Stimulated activated CD4-positive, alpha-beta T cell treated with anti-CD3 and anti-CD28 coated beads, Interleukin-2, amount 100 ng/mL, for 24 hours (primary cell): ENCODE results near the gene SUPT4H1.

Source experiments
- DNase-seq, 2 donors: peaks; one replicate each; pipeline ENCODE4 v3.0.0-alpha.2; 2020

SUPT4H1 gene

DNA sequence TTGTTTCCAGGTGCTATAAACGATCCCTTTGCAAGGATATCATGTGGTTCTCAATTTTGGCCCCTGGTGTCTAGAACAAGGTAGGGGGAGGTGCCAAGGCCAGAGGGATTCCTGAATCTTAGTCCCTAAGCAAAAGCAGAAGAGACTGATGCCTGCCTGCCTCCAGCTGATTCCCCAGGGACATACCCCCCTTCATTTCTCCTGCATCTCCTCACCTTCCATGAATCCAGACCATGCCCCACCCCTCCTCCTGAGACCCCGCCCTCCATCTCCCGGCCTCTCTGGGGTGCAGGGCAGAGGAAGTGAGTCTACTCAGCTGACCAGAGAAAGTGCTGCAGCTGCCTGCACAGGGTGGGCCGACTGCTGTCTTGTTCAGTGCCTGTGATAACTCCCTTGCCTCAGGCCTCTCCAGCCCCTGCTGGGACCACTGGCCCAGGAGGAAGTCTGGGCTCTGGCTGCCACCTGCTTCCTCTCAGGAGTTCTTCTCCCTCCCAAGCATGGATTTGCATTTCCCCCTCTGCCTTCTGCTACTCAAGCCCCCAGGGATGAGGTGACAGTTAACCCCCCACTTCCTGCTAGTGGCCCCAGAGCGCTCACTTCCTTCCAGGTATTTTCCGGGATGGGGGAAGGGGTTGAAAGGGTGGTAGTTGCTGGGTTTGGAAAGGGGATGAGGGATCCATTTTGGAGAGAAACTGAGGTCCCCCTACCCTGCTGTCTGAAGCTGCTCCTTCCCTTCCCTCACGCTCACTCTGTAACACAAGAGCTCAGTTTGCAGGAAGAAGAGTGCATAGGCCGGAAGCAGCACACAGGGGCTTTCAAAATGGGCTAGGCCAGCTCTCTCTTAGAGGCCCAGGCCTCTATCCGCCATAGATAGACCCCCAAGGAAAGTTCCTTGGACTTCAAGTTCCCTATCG, 12.9 kb downstream of the SUPT4H1 start:
- peak; percentile 70 to 87 for DNase-seq

DNA sequence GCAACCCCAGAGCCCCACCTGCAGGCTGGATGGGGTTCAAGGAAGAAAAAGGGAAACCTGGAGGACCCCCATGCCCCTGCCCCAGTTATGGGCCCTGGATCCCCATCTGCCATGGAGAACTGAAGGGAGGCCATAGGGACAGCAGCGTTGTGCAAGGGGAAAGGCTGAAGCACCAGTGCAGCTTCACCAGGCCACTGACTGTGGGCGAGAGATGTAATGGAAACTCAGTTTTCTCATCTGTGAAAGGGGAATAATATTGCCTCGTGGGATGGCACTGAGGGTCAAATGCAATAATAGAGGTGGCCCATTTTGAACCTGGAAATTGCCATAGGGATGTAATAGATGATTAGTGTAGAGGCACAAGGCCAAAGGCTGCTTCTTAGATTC, 13.6 kb downstream of the SUPT4H1 start:
- DNase-seq: peak in 1 of 2 donors; percentile 59

DNA sequence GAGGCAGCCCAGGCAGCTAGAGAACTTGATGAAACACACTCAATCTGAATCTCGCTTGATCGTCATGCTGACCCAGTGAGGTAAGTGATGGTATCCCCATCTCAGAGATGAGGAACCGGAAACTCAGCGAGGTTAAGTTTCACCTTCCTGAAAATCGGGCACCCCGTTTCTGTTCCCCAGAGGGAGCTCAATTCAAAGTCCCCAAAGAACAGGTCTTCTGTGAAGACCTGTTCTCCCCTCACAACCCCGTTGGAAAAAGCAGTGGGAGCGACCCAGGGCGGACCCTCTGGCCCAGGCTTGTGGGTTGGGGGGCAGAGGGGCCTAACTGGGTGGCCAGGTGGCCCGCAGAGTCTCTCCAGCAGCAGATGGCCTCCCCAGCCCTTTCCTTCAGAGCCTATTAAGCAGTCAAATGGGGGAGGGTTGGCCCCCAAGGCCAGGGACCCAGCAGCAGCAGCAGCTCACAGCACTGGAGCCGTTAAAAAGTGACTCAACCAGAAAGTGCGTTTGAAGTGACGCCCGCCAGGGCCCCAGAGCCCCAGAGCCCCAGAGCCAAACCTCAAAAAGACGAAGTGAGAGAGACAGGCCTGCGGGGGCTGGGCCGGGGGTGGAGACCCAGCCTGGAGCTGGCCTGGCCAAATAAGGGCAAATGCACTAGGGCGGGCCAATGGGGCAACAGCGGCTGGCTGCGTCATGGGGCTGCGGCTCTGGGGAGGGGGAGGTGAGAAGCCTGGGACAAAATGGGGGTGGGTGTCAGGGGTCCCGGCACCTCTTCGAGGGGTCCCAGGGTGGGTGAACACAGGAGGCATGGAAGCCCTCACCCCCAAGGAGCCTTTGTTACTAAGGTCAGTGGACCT, 14.2 kb downstream of the SUPT4H1 start:
- DNase-seq: peak; percentile 93 to 94

DNA sequence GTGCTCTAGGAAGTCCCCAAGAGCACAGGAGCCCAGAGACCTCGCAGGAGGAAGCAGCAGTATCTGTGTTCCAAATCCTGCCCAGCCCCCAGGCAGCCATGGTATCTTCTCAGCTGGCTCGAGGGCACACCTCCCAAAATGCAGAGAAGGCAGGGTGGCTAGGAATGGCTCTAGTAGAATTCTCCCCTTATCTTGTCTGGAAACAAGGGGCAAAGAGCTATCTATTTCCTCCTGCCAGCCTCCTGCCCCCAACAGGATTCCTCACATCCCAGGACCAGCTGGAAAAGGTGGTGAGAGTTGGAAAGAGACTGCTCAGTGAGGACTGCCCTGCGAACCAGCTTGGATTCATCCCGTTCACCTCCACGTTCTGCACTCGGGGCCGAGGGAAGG, 14.8 kb downstream of the SUPT4H1 start:
- DNase-seq: peak; percentile 59 to 64

DNA sequence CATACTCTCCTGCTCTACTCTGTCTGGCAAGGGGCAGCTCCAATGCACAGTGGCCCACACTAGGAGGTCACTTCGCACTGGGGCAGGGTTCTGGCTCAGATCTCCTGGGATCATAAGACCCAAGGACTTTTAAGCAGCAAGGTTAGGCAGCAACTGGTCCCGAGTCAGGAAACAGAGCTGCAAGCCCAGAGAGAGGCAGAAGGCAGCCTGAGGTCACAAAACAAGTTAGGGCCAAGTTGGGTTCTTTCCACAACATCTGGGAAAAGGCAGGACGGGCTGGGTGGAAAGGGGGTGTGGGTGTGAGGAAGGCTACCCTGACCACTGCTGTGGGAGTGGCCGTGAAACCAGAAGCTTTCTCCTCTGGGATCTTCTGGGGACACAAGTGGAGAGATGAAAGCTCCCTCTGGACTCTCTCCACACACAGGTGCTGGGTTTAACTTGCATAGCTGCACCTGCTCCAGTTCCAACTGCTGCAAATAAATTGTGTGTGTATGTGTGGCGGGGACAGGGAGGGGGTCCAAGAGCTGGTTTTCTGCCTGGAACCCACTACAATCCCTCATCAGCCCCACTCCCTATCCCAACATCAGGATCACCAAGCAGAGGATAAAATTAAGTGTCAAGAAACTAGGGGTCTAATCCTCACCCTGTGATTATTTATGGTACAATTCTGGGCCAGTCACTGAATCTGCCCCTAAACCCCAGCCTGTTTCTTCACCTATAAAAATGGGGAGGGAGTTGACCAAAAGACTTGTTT, 15.4 kb downstream of the SUPT4H1 start:
- DNase-seq: peak in 1 of 2 donors; percentile 46

DNA sequence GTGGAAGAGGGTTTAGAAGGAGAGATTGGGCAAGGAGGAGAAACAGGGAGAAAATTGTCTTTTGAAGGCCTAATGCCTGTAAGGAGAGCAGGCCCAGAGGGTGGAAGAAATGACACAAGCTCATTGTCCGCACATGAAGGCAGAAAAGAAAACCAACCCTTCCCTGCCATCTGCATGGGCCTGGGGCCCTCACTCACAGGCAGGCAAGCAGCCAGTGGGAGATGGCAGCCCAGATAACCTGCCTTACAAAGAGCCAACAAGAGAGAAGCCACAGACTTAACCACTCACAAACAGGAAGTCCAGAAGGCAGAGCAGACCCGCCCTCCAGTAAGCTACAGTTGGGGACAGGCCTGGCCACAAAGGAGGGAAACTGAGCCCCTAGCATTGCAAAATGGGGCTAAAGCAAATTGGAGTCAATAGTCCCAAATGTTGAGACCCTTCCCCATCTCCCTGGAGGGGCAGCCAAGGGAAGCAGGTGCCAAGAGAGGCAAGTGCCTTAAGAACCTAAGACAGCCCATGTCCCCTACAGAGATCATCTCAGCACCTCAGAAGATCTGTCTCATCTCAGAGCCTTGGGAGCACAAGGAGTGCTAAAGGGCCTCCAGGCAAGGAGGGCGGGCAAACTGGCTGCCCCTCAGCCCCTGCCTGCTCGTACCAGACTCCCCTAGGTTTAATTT, 16.1 kb downstream of the SUPT4H1 start:
- DNase-seq: peak; percentile 61 to 73

DNA sequence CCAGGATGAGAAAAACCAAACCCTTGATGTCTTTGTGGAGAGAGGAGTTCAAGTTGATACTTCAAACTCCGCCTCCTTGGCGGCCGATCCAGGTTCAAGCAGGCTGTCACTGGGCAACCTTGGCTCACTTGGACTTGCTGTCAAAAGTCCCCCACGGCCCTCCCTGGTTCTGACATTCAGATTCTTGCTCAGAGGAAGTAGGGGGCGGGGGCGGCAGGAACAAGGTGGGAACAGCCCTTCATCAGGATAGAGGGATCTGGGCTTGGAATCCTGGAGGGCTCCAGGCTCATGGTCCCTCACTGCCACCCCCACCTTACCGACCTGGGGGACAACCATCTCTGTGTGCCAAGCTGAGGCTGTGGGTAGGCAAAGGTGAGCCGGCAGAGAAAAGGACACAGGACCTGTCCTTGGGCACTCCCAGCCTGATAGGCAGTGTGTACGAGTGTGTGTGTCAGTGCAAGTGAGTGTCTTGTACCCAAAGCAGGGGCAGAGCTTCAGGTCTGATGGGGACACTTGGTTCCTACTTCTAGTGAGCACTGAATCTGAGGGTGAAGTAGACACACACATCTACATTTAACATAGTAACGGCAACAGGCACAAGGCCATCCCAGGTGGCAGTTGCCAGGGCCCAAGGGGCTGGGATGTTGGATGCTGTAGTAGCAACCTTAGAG, 16.8 kb downstream of the SUPT4H1 start:
- DNase-seq: peak; percentile 55 to 77

DNA sequence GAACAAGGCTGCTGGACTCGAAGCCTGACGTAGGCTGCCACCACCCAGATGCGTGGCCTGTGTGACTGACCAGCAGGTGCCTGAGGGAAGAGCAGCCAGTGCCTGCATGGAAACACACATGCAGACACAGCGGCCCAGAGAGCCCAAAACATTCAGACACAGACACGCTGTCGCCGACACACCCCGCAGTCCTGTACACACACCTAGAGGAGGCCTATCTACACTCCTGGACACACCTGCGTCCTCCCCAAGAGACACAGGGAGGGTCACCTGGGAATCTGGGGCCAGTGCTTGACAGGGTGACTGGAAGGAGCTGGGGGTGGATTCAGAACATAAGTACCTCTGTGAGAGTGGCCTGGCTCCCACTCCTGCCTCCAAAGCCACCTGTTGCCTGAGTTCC, 17.3 kb downstream of the SUPT4H1 start:
- peak in 1 of 2 donors; percentile 49 for DNase-seq

DNA sequence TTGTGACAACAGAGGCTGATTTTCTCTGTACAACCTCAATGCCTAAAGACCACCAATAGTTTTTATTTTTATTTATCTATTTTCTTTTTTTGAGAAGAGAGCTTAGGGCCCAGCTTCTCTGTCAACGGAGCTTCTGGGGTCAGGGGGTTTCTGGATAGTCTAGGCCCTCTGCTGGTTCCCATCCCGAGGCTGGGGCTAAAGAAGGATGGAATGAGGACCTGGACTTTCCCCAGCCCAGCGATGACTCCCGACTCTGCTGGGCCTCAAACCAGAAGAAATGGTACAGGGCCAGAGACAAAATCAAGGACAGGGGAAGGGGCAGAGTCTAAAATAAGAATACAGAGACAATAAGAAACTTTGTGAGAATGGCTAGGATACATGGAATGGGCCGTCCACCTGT, 17.7 kb downstream of the SUPT4H1 start:
- no peak for DNase-seq

DNA sequence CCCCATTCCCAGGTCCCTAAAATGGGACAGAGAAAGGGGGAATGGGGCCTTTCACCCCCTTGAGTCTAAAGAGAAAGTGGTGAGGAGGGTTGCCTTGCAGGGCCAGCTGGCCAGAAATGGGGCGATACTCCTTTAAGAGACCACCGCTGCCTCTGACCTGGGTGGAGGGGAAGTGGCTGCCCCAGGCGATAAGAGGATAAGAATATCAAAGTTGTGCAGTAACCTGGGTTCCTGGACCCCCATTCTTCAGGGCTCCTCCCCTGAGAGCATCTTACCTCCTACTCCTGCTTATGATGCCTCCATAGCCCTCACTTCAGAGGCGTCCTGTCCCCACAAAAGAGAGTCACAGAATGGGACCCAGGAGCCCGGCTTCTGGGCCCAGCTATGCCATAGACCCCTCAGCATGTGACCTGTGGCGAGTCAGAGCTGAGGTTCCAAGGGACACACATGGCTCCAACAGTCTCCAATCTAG, 18.2 kb downstream of the SUPT4H1 start:
- DNase-seq: peak in 1 of 2 donors; percentile 48

DNA sequence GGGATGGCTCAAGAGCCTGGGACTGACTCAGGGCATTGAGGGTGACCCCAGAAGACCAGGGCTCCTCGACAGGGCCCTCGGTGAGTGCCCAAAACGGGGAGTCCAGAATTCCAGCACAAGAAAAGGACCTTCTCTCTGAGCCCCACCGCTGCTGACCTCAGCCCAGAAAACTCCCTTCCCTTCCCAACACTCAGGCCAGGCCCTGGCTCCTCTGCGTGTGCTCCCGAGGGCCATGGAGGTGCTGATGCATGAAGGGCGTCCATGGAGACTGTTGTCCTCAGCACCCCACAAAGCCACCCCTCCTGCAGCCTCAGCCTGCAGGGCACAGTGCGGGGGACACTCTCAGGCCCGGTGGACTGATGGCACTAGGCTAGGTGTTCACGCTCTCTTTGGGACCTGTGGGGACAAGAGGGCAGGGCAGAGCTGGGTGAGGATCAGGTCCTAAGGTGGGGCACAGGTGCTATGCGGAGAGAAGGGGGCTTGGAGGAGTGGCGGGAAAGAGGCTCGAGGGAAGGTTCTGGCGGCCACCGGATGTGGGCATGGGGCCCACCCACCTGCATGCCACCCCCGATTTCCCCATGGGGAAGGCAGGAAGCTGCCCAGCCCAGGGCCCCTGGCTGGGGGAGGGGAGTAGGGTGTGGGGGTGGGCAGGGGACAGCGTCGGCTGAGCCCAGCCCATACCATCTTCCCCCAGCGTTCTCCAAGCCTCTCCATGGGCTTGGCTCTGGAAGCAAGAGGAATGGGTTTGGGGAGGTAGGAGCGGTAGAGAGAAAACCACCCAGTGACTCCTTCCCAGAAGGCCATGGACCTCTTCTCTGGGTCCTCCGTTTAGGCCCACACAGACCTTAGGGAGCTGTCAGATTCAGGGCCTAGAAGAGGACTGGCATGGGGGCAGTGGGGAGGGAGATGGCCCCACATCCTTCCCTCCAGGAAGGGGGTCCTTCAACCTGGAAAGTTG, 18.9 kb downstream of the SUPT4H1 start:
- peak; percentile 64 to 87 for DNase-seq

DNA sequence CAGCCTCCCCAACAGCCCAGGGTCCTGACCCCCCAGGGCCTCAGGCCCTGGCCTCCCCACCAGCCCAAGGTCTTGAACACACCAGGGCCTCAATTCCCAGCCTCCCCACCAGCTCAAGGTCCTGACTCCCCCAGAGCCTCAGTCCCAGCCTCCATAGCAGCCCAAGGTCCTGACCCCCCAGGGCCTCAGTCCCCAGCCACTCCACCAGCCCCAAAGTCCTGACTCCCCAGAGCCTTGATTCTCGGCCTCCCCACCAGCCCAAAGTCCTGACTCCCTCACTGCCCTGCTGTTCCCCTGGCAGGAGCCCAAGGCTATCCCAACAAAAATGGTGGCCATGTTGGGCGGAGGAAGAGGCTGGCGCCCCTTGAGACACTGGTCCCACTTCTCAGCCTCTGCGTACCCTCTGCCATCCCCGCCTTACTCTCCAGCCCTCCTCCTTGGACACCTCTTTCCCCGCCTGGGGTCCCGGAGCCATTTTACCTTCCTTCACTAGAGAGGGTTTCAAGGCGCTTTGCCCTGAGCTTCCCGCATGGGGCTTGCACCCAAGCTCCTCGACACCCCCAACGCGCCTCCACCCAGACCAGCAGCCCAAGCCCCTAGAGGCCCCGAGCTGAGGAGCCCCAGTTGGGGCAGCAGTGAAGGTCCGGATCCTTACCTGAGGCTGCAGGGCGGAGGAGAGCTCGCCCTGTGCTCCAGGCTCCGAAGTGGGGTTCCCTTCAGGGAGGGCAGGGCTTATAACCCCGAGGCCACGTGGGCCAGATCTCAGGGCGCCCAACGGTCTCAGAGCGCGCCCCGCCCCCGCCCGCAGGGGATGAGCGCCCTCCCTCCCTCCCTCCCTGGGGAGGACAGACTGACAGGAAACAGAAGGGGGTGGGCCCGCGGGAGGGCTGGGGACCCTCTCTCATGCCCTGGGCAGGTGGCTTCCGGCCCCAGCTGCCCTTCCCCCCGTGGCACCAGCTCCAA, 19.9 kb downstream of the SUPT4H1 start:
- peak; percentile 93 to 94 for DNase-seq

DNA sequence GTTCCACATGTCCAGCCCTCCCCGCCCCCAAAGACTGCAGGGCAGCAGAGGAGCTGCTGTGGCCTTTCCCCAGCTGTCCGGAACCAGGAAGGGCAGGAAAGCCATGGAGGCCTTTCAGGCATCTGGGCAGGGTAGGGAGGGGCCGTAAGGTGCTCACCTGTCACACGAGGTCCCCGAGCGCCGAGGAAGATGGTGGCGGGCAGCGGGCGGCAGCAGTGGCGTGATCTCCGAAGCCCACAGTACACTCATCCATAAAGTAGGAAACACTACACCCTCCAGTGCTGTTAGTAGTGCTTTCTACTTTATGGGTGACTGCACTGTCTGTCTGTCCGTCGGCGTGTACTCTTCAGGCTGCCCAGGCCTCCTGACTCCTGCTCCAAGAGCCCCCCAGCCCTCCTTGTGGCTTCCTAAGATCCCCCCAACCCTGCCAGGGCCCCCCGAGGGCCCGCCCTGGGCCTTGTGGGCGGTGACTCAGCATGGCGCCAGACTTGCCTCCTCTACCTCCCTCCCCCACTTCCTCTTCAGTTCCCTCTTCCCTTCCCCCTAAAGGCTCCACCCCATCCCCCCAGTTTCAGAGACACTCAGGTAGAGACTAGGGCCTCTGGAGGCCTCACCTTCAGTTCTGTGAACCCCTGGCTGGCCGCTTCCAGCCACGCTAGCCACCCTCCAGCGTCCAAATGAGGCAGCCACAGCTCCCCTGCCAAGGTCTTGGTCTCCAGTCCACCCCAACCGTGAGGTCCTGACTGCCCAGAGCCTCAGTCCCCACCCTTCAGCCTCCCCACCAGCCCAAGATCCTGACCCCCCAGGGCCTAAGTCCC, 20.8 kb downstream of the SUPT4H1 start:
- DNase-seq: peak; percentile 76 to 83

DNA sequence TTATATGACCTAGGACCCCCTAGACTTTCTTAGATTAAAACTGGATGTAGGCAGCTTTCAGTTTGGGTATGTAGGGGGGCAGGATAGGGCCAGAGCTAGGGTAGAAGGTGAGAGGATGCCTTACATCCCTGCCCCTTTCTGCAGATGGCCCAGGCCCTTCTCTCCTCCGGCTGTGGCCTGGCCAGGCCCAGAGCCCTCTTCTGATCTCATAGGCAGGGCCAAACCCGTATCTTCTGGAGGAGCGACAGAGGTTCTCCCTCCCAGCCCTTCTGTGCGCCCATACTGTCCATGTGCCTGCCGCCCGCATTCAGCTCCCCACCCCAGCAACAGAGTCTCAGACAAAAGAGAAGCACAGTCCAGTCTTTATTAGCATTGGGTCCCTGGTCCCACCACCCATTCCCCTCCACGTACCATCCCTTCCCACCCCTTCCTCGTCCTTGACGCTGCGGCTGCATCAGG, 21.4 kb downstream of the SUPT4H1 start:
- peak; percentile 61 to 63 for DNase-seq

DNA sequence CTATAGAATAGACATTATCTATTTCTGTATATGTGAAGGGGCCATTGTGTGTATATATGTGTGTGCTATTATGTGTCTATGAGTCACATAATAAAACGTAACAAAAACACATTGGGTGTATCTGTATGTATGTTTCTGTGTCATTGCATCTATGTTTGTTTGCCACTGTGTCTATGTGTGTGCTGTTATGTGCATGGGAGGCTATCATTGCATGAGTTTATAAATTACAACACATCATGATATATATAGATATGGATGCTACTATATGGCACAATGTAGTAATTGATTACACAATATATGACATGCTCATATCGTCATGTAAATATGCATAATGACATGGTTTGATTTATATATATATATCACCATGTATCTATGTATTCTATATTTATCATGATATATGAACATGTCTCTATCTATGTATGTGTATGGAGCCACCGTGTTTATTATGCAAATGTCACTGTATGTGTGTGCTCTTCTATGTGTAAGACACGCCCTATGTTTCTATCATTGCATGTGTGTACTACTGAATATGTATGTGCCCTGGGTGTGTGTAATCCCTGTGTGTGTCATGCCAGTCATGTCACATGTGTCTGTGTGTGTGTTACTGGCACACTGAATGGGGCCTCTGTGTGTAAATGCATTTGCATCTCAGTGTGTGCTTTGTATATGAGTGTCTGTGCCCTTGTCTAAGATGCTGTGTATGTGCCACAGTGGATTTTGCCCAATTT, 22.0 kb downstream of the SUPT4H1 start:
- peak; percentile 64 to 70 for DNase-seq

DNA sequence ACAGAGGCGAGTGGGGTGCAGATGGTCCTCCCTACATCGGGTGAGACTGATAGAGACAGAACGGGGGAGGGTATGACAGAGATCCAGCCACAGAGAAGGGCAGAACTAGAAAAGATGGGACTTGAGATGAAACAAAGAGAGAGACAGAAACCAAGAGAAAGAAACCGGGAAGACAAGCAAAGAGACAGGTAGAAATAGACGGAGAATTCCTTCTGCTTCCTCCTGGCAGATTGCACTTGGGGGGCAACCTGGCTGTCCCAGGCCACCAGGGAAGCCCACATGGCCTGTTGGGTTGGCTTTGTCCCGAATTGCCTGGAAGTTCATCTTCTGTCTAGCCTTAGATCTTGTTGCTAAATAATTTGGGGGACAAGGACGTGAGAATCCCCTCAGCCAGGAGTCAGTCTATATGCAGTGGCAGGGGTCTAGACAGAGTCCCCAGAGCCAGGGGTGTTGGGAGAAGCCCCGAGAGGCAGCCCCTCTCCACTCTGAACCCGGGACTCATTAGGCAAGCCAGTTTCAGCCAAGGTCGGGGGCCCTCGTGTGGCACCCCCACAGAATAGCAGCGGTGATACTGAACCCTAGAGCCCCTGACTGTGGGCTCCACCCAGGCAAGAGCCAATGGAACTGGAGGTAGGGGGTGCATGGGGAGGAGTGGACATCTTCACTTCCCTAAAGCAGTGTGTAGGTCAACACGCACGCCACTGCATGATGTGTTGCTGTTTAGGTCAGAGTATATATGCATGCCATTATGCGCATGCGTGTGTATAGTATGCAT, 22.8 kb downstream of the SUPT4H1 start:
- DNase-seq: peak; percentile 89 to 91
